Progenitor cell of endocrine pancreas (in vitro differentiated cells): ENCODE data around the gene GPR55. TPM values are rescaled to one million over a fixed set of nuclear protein-coding genes. Genes with fewer than 3 reads are reported as not detected.

ENCODE experiments used
- DNase-seq: peaks from one replicate; pipeline ENCODE4 v3.0.0; 2021; ENCODE audit warnings: low spot score; ENCODE audit not compliant: unreplicated experiment
- H3K27ac Mint-ChIP-seq: 2 replicates; pipeline ENCODE4 v1.8.0; 2021; ENCODE audit warnings: mild to moderate bottlenecking, moderate library complexity, mixed read lengths
- H3K27me3 Mint-ChIP-seq: 2 replicates; pipeline ENCODE4 v1.8.0; 2021; ENCODE audit warnings: mixed read lengths
- H3K36me3 Mint-ChIP-seq: 2 replicates; pipeline ENCODE4 v1.8.0; 2022; ENCODE audit warnings: mixed read lengths; ENCODE audit not compliant: insufficient read depth
- H3K4me1 Mint-ChIP-seq: 2 replicates; pipeline ENCODE4 v1.8.0; 2021; ENCODE audit warnings: low read depth, mixed read lengths
- H3K4me3 Mint-ChIP-seq: 2 replicates; pipeline ENCODE4 v1.8.0; 2021; ENCODE audit warnings: low read depth, mild to moderate bottlenecking, moderate library complexity, mixed read lengths
- H3K9me3 Mint-ChIP-seq: 2 replicates; pipeline ENCODE4 v1.8.0; 2021; ENCODE audit warnings: low read depth, mixed read lengths
- total RNA-seq: library from RNA; stranded (reverse); gene quantifications from 2 replicates; pipeline ENCODE4 v1.2.1, GENCODE V29; 2021
- TF ChIP-seq, protein P1 (sequence below): fragments of 200-600 bp; sonication (generic); IDR thresholded peaks from one replicate; pipeline ENCODE4 v1.5.0; 2021; ENCODE audit warnings: antibody characterized with exemption, mild to moderate bottlenecking; ENCODE audit not compliant: unreplicated experiment

Gene GPR55
- total RNA-seq, 1 donor from 2014 or later = not detected

DNA sequence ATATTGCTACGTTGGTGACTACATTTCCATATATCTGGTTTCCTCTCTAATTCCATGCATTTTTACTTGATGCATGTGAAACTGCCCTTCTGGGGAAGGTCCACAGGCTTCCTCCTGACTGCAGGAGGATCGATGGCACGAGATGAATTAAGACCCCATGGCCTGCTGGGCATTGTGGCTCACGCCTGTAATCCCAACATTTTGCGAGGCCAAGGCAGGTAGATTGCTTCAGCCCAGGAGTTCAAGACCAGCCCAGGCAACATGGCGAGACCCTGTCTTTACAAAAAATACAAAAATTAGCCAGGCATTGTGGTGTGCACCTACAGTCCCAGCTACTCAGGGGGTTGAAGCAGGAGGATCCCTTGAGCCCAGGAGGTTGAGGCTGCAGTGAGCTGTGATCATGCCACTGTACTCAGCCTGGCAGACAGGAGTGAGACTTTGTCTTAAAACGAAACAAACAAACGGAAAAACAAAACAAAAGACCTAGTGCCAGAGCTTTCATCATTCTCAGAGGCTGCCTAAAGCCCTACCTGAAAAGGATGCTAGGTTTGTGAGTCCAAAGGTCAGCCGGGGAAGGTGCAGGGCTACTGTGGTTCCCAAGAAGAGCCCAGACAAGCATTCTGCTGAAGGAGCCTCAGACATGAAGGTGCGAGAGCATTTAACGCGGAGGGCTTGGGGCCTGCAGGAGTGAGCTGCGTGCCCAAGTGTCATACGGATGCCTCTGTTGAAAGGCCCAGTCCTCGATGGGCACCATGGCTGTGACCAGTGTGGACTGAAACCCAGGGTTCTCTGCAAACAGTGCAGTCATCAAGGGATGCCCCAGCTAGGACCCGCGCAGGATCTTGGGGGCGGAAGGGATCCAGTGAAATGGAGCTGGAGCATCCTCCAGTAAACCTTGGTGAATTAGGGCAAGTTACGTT, 21.6 kb downstream of the GPR55 start:
- peaks cover 34% of the 10 kb centered on the region for H3K27me3 Mint-ChIP-seq
- DNase-seq = no peak
- H3K36me3 Mint-ChIP-seq = no peaks in the 10 kb centered on the region
- H3K4me1 Mint-ChIP-seq = no peaks in the 10 kb centered on the region
- H3K4me3 Mint-ChIP-seq = no peak overlapping the region
- H3K9me3 Mint-ChIP-seq = no peaks in the 10 kb centered on the region
- TF ChIP-seq, protein P1, sequence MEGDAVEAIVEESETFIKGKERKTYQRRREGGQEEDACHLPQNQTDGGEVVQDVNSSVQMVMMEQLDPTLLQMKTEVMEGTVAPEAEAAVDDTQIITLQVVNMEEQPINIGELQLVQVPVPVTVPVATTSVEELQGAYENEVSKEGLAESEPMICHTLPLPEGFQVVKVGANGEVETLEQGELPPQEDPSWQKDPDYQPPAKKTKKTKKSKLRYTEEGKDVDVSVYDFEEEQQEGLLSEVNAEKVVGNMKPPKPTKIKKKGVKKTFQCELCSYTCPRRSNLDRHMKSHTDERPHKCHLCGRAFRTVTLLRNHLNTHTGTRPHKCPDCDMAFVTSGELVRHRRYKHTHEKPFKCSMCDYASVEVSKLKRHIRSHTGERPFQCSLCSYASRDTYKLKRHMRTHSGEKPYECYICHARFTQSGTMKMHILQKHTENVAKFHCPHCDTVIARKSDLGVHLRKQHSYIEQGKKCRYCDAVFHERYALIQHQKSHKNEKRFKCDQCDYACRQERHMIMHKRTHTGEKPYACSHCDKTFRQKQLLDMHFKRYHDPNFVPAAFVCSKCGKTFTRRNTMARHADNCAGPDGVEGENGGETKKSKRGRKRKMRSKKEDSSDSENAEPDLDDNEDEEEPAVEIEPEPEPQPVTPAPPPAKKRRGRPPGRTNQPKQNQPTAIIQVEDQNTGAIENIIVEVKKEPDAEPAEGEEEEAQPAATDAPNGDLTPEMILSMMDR = no peak
- no peak overlapping the region for H3K27ac Mint-ChIP-seq

DNA sequence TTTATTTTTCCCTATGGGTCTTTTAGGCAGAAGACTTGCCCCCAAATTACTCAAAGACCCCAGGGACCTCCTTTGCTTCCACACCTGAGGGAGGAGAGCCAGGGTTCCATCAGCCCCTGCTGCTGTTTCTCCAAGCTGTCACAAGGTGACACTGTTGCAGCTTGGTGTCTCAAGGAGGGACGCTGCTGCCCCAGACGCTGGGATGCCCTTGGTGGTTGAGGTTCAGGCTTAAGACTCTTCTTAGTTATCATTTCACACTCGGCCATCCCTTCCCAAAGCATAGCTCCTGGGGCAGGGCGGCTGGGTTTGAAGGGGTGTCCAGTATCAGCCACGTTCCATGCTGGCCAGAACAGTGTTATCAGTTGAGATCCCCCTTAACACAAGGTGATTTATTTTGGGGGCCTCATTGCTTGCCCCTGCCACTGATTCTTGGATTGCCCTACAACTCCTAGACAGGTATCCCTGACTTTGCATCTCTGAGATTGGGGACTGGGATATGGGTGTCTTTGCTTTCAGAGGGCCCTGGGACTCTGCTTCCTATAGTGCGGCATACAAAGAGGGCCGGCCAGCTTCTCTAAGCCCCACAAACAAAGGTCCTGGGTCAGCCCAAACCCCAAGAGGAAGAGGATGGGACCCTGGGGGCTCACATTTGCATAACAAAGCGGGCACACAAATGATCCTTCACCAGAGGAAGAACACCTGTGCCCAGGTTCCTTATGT, 22.7 kb downstream of the GPR55 start:
- TF ChIP-seq, protein P1 = peak; percentile 74
- peak; percentile 26 for DNase-seq
- H3K4me3 Mint-ChIP-seq = no peak overlapping the region
- H3K4me1 Mint-ChIP-seq = no peaks in the 10 kb centered on the region
- no peaks in the 10 kb centered on the region for H3K36me3 Mint-ChIP-seq
- H3K27ac Mint-ChIP-seq = no peak overlapping the region
- no peaks in the 10 kb centered on the region for H3K9me3 Mint-ChIP-seq
- peaks cover 36% of the 10 kb centered on the region for H3K27me3 Mint-ChIP-seq

DNA sequence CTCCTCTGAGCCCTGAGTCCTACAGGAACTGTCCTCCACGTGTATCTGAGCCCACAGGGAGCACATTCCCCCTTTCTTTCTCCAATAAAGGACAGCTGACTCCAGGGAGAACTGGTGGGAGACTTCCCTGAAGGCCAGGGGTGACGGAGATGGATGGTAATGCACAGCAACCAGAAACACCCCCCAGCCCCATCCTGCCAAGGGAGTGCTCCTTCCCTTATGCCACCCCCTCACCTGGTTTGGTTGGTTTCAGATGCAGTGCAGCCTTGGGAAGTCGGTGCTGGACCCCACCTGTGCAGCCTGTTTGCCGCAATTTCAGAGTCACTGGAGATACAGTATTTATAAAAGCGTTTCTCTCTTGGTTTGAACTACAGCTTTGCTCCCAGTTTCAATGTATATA, 24.0 kb downstream of the GPR55 start:
- no peaks in the 10 kb centered on the region for H3K36me3 Mint-ChIP-seq
- DNase-seq = no peak
- no peaks in the 10 kb centered on the region for H3K9me3 Mint-ChIP-seq
- H3K4me3 Mint-ChIP-seq = no peak overlapping the region
- H3K4me1 Mint-ChIP-seq = no peaks in the 10 kb centered on the region
- peaks cover 38% of the 10 kb centered on the region for H3K27me3 Mint-ChIP-seq
- H3K27ac Mint-ChIP-seq = no peak overlapping the region
- TF ChIP-seq, protein P1 = no peak

DNA sequence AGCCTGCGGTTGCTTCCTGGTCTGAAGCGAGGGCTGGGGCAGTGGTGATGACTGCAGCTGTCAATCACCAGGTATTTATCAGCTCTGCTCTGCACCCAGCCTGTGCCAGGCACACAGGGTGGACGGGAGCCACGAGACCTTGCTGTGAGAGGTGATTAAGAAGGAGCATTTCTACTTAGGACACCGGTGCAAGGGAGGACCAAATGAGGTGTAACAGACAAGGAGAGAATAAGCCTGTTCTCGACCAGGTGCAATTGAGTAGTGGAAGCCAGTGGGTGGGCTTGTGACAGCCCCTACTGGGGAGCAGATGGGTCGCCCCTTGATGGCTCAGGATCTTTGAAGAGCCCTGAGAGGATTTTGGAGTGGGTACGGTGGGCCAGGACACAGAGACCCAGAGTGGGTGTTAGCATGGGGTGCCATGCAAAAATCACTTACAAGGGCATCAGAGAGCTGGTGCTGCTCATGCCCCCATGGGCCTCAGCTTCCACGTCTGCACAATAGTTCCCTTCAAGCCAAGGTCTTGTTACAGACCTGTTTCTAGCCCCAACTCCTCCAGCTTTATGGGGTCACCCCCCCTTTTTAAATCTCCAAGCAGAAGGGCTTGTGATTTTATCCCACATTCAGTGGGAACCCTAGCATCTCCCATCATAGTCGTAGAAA, 24.6 kb downstream of the GPR55 start:
- H3K9me3 Mint-ChIP-seq = no peaks in the 10 kb centered on the region
- H3K27ac Mint-ChIP-seq = no peak overlapping the region
- no peaks in the 10 kb centered on the region for H3K4me1 Mint-ChIP-seq
- H3K36me3 Mint-ChIP-seq = no peaks in the 10 kb centered on the region
- no peak overlapping the region for H3K4me3 Mint-ChIP-seq
- TF ChIP-seq, protein P1 = no peak
- peaks cover 34% of the 10 kb centered on the region for H3K27me3 Mint-ChIP-seq
- no peak for DNase-seq

DNA sequence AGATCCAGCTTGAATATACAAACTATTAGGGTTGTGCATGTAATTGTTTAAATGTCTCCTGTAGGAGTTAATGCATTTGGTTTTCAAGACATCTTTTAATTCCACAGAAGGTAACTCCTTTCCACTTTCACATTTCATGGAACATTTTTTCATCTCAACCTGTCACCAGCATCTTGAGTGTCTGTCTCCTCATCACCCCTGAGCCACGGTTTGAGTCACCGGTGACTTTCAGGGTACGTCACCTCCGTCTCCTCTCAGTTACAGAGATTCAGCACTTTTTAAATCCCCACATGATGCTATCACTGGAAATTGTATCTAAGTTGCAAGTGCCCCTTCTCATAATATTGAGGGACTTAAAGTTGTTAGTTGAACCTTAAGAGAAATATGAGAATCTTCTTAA, 25.3 kb downstream of the GPR55 start:
- no peaks in the 10 kb centered on the region for H3K4me1 Mint-ChIP-seq

More for the DNA sequence above, 25.3 kb downstream of the GPR55 start:
- no peak overlapping the region for H3K27ac Mint-ChIP-seq
- H3K4me3 Mint-ChIP-seq = no peak overlapping the region
- TF ChIP-seq, protein P1 = no peak
- peaks cover 34% of the 10 kb centered on the region for H3K27me3 Mint-ChIP-seq
- H3K36me3 Mint-ChIP-seq = no peaks in the 10 kb centered on the region
- DNase-seq = no peak
- no peaks in the 10 kb centered on the region for H3K9me3 Mint-ChIP-seq
